Measurements from ENCODE around the gene SPINK5.
"Not testable (repeated sequence)": the region's sequence is repeated elsewhere in the genome, so short reads cannot be mapped to it uniquely, and the experiment has no call there.

The SPINK5 gene

GRCh38 chr5:148063861-148064260 lies at the start of gene SPINK5:
SPINK5 (plus strand) TSS chr5:148063980; CDS start chr5:148064045, 65 bp downstream.
- no peak for DNase-seq

- DNase-seq, result no peak
Observed at GRCh38 chr5:148014276-148014675, 49.5 kb upstream of the SPINK5 start.

GRCh38 chr5:148020257-148020988 lies 43.4 kb upstream of the SPINK5 start:
- DNase-seq, result no peak

- DNase-seq, result no peak
Observed at GRCh38 chr5:148027505-148027904, 36.3 kb upstream of the SPINK5 start.

- no peak for DNase-seq
Observed at GRCh38 chr5:148029131-148029530, 34.6 kb upstream of the SPINK5 start.

- no peak for DNase-seq
Observed at GRCh38 chr5:148033134-148033533, 30.6 kb upstream of the SPINK5 start.

GRCh38 chr5:148035676-148036075 lies 28.1 kb upstream of the SPINK5 start:
- DNase-seq, result no peak

- DNase-seq, result no peak
Observed at GRCh38 chr5:148042881-148043280, 20.9 kb upstream of the SPINK5 start.

GRCh38 chr5:148043705-148044104 lies 20.1 kb upstream of the SPINK5 start:
- no peak for DNase-seq

GRCh38 chr5:148055160-148055559 lies 8.6 kb upstream of the SPINK5 start:
- not testable (repeated sequence) for DNase-seq

GRCh38 chr5:148060309-148060708 lies 3.5 kb upstream of the SPINK5 start:
- no peak for DNase-seq

- DNase-seq, result no peak
Observed at GRCh38 chr5:148060881-148061280, 2.9 kb upstream of the SPINK5 start.

GRCh38 chr5:148070621-148071020 lies 6.8 kb downstream of the SPINK5 start:
- no peak for DNase-seq

- no peak for DNase-seq
Observed at GRCh38 chr5:148072207-148072606, 8.4 kb downstream of the SPINK5 start.

- no peak for DNase-seq
Observed at GRCh38 chr5:148075529-148075928, 11.7 kb downstream of the SPINK5 start.

- DNase-seq, result no peak
Observed at GRCh38 chr5:148083203-148083602, 19.4 kb downstream of the SPINK5 start.

- no peak for DNase-seq
Observed at GRCh38 chr5:148084269-148084668, 20.5 kb downstream of the SPINK5 start.

GRCh38 chr5:148085310-148085709 lies 21.5 kb downstream of the SPINK5 start:
- no peak for DNase-seq

GRCh38 chr5:148085977-148086705 lies 22.4 kb downstream of the SPINK5 start:
- no peak for DNase-seq

- DNase-seq, result no peak
Observed at GRCh38 chr5:148090146-148090772, 26.5 kb downstream of the SPINK5 start.

GRCh38 chr5:148090773-148091250 lies 27.0 kb downstream of the SPINK5 start:
- DNase-seq, result no peak

- DNase-seq, result no peak
Observed at GRCh38 chr5:148091991-148092964, 28.5 kb downstream of the SPINK5 start.

- DNase-seq, result no peak
Observed at GRCh38 chr5:148094336-148094735, 30.6 kb downstream of the SPINK5 start.

Measured in CD4-positive, alpha-beta T cell treated with Interleukin-21 for 1 hour (primary cell).